Liver (tissue), 9 donors: ENCODE data around the gene NAGS. TPM values are rescaled to one million over a fixed set of nuclear protein-coding genes. Genes with fewer than 3 reads are reported as not detected.
A peak's percentile ranks its signal among the peaks of the same experiment; 100 is the strongest.

Experiments
- DNase-seq: peaks from one replicate; pipeline ENCODE4 v3.0.0-alpha.2; 2017; ENCODE audit warnings: low spot score
- H3K27ac ChIP-seq, 2 donors: one replicate each; pipeline ENCODE4 v1.7.0; 2013; ENCODE audit warnings: inconsistent platforms in 2 of 2, low read length in 2 of 2, control low read depth in 1 of 2, low read depth in 1 of 2, mild to moderate bottlenecking in 1 of 2
- H3K27me3 ChIP-seq, 4 donors: one replicate each; pipeline versions ENCODE4 v1.6.1 to v1.7.0; 2013; ENCODE audit warnings: low read length in 3 of 4, inconsistent platforms in 1 of 4, mild to moderate bottlenecking in 1 of 4, moderate library complexity in 1 of 4; ENCODE audit not compliant: control insufficient read depth in 4 of 4, insufficient read depth in 4 of 4
- H3K36me3 ChIP-seq, 4 donors: one replicate each; pipeline versions ENCODE4 v1.6.1 to v1.7.0; 2013; ENCODE audit warnings: low read length in 3 of 4, mild to moderate bottlenecking in 3 of 4, low read depth in 1 of 4, moderate library complexity in 1 of 4; ENCODE audit not compliant: control insufficient read depth in 4 of 4, insufficient read depth in 3 of 4
- H3K4me1 ChIP-seq, 4 donors: one replicate each; pipeline versions ENCODE4 v1.6.1 to v1.7.0; 2013; ENCODE audit warnings: low read length in 3 of 4, mild to moderate bottlenecking in 3 of 4, moderate library complexity in 1 of 4; ENCODE audit not compliant: control insufficient read depth in 4 of 4, insufficient read depth in 4 of 4
- H3K4me3 ChIP-seq, 3 donors: one replicate each; pipeline versions ENCODE4 v1.6.1 to v1.7.0; 2013; ENCODE audit warnings: low read length in 3 of 3, control low read depth in 1 of 3, low read depth in 1 of 3, mild to moderate bottlenecking in 1 of 3
- H3K9ac ChIP-seq, 2 donors: one replicate each; pipeline ENCODE4 v1.7.0; 2013; ENCODE audit warnings: low read length in 2 of 2, mild to moderate bottlenecking in 2 of 2, moderate library complexity in 2 of 2, control low read depth in 1 of 2, low read depth in 1 of 2
- H3K9me3 ChIP-seq, 4 donors: one replicate each; pipeline versions ENCODE4 v1.6.1 to v1.7.0; 2013; ENCODE audit warnings: low read length in 3 of 4; ENCODE audit not compliant: control insufficient read depth in 4 of 4
- ATF3 ChIP-seq: IDR thresholded peaks from 2 replicates; pipeline ENCODE4 v1.6.1; 2016; ENCODE audit warnings: antibody characterized with exemption
- CTCF ChIP-seq: fragments of 150-350 bp; IDR thresholded peaks from 2 replicates; pipeline ENCODE4 v1.5.1; 2017; ENCODE audit warnings: improper control_type of control experiment, low read depth, low read length; ENCODE audit not compliant: missing input control
- EGR1 ChIP-seq, 2 donors: IDR thresholded peaks; 2 replicates each; pipeline ENCODE4 v1.6.1; 2016 to 2018; ENCODE audit warnings: antibody characterized with exemption in 2 of 2, low read depth in 2 of 2
- FOXA1 ChIP-seq: IDR thresholded peaks from 2 replicates; pipeline ENCODE4 v1.6.1; 2016; ENCODE audit warnings: antibody characterized with exemption
- GABPA ChIP-seq, 2 donors: IDR thresholded peaks in 1 of 2; conservative IDR thresholded peaks in 1 of 2; 2 replicates each; pipeline ENCODE4 v1.6.1; 2016; ENCODE audit warnings: antibody characterized with exemption in 2 of 2, mild to moderate bottlenecking in 1 of 2, moderate library complexity in 1 of 2
- HNF4A ChIP-seq, 2 donors: conservative IDR thresholded peaks; 2 replicates each; pipeline ENCODE4 v1.6.1; 2016; ENCODE audit warnings: antibody characterized with exemption in 2 of 2, mild to moderate bottlenecking in 2 of 2
- HNF4G ChIP-seq: IDR thresholded peaks from 2 replicates; pipeline ENCODE4 v1.6.1; 2016; ENCODE audit warnings: antibody characterized with exemption
- JUND ChIP-seq, 2 donors: IDR thresholded peaks; 2 replicates each; pipeline ENCODE4 v1.6.1; 2016; ENCODE audit warnings: antibody characterized with exemption in 2 of 2
- MAX ChIP-seq: IDR thresholded peaks from 2 replicates; pipeline ENCODE4 v1.6.1; 2016; ENCODE audit warnings: antibody characterized with exemption
- NR2F2 ChIP-seq: IDR thresholded peaks from 2 replicates; pipeline ENCODE4 v1.6.1; 2016; ENCODE audit warnings: antibody characterized with exemption
- RAD21 ChIP-seq, 2 donors: IDR thresholded peaks; 2 replicates each; pipeline ENCODE4 v1.6.1; 2016; ENCODE audit warnings: antibody characterized with exemption in 2 of 2, mild to moderate bottlenecking in 2 of 2
- REST ChIP-seq: IDR thresholded peaks from 2 replicates; pipeline ENCODE4 v1.6.1; 2016; ENCODE audit warnings: antibody characterized with exemption, mild to moderate bottlenecking
- RXRA ChIP-seq, 2 donors: IDR thresholded peaks; 2 replicates each; pipeline ENCODE4 v1.6.1; 2017 to 2018; ENCODE audit warnings: antibody characterized with exemption in 2 of 2, mild to moderate bottlenecking in 1 of 2
- SP1 ChIP-seq: IDR thresholded peaks from 2 replicates; pipeline ENCODE4 v1.6.1; 2018; ENCODE audit warnings: antibody characterized with exemption, mild to moderate bottlenecking
- TAF1 ChIP-seq: conservative IDR thresholded peaks from 2 replicates; pipeline ENCODE4 v1.6.1; 2016; ENCODE audit warnings: antibody characterized with exemption, mild to moderate bottlenecking
- YY1 ChIP-seq: IDR thresholded peaks from 2 replicates; pipeline ENCODE4 v1.6.1; 2016; ENCODE audit warnings: antibody characterized with exemption, mild to moderate bottlenecking
- ZBTB33 ChIP-seq: IDR thresholded peaks from 2 replicates; pipeline ENCODE4 v1.6.1; 2016; ENCODE audit warnings: antibody characterized with exemption
- WGBS: extraction: QIAGEN DNeasy Blood & Tissue Kit; methylation state at CpG from one replicate; pipeline ENCODE4 v1.1.7; 2013; 5-methylcytosine and 5-hydroxymethylcytosine counted together
- polyA plus RNA-seq, 2 donors: library from polyadenylated mRNA; stranded (reverse) in 1 of 2; unstranded in 1 of 2; fragments of 200-250 nt in 1 of 2; fragments of >200 nt in 1 of 2; fragmentation: Nextera tagmentation in 1 of 2; extraction: Ambion mirVana in 1 of 2; gene quantifications; one replicate each; pipeline versions ENCODE4 v1.2.1 to v1.2.3, GENCODE V29; 2013 to 2015
- total RNA-seq, 2 donors: library from RNA; depleted of rRNA; stranded (reverse); fragments of >200 nt; gene quantifications; one replicate each; pipeline ENCODE4 v1.2.3, GENCODE V29; 2014
- donor health status: healthy.
- donor health status: healthy.
- donor health status: healthy.
- donor health status: healthy.
- donor health status: healthy.

Gene NAGS
- total and polyA plus RNA-seq, 4 donors: 21.5 to 29.8 (median 28.2) TPM

- 13% methylated on average over 12 of the region's 12 CpGs for WGBS
- peak overlapping the region; percentile 82 to 98 (median 92) for H3K4me3 ChIP-seq
- no peaks in the 10 kb centered on the region for H3K27me3 ChIP-seq
- peaks cover 0 to 8% (median 1%) of the 10 kb centered on the region in 4 donors for H3K36me3 ChIP-seq
- peaks cover 4 to 46% (median 21%) of the 10 kb centered on the region in 4 donors for H3K4me1 ChIP-seq
- H3K9ac ChIP-seq: peak overlapping the region; percentile 52 to 86
- TF ChIP-seq YY1: no peak
- TF ChIP-seq SP1: no peak
- no peak for TF ChIP-seq JUND (IDR thresholded peaks at IDR 0.05)
- TF ChIP-seq REST: no peak
- no peak for TF ChIP-seq RAD21 (IDR thresholded peaks at IDR 0.05)
- TF ChIP-seq TAF1: no peak
- TF ChIP-seq HNF4G: no peak
- TF ChIP-seq CTCF: no peak
- no peak for TF ChIP-seq MAX
- TF ChIP-seq HNF4A (conservative IDR thresholded peaks at IDR 0.05): no peak
- no peaks in the 10 kb centered on the region for H3K9me3 ChIP-seq
- no peak for DNase-seq
- H3K27ac ChIP-seq: peak overlapping the region; percentile 65 to 72
These were observed 9.7 kb downstream of the NAGS start for GRCh38 chr17:44014133-44014436.

- H3K9me3 ChIP-seq: no peaks in the 10 kb centered on the region
- H3K4me1 ChIP-seq: peaks cover 4 to 43% (median 17%) of the 10 kb centered on the region in 4 donors
- peak within 1 kb of the TSS; percentile 52 to 86 for H3K9ac ChIP-seq
- peak within 1 kb of the TSS; percentile 65 to 72 for H3K27ac ChIP-seq
- H3K27me3 ChIP-seq: no peaks in the 10 kb centered on the region
- peaks cover 0 to 3% (median 0%) of the 10 kb centered on the region in 4 donors for H3K36me3 ChIP-seq
- under 1% methylated on average over 43 of the region's 43 CpGs for WGBS
- peak within 1 kb of the TSS; percentile 82 to 98 (median 92) for H3K4me3 ChIP-seq
- DNase-seq: peak; percentile 87
- peak; percentile 22 to 51 for TF ChIP-seq RAD21 (IDR thresholded peaks at IDR 0.05)
- peak; percentile 75 to 81 for TF ChIP-seq EGR1 (IDR thresholded peaks at IDR 0.05; ENCODE audit: low read depth in 2 of 2)
- TF ChIP-seq GABPA (IDR thresholded peaks at IDR 0.05 in 1 of 2, conservative IDR thresholded peaks at IDR 0.05 in 1 of 2): peak; percentile 98 to 99
- peak; percentile 72 for TF ChIP-seq ZBTB33
- peak; percentile 97 for TF ChIP-seq NR2F2
- TF ChIP-seq HNF4A (conservative IDR thresholded peaks at IDR 0.05): peak; percentile 44 to 68
- no peak for TF ChIP-seq TAF1
- TF ChIP-seq RXRA (IDR thresholded peaks at IDR 0.05): peak; percentile 72 to 77
- TF ChIP-seq MAX: peak; percentile 87
- no peak for TF ChIP-seq HNF4G
- TF ChIP-seq CTCF: no peak
- TF ChIP-seq FOXA1: no peak
- TF ChIP-seq JUND (IDR thresholded peaks at IDR 0.05): no peak
- TF ChIP-seq ATF3: peak; percentile 37
These were observed 10.2 kb downstream of the NAGS start, which contains the start of gene TMEM101 for GRCh38 chr17:44014437-44015172. TMEM101 (minus strand) TSS chr17:44014963; CDS start chr17:44014952, 11 bp downstream.
